ENCODE measurements around the gene TRIB2.

The TRIB2 gene

GRCh38 chr2:12769492-12770105 is 52.9 kb downstream of the TRIB2 start:
- Histone ChIP-seq H3K23ac (ENCODE audit: low read length in 2 of 2) (no peak overlapping the region), H2BK12ac (ENCODE audit: low read length in 2 of 2) (peak overlapping the region in 1 of 2 experiments; percentile 21), H3K9ac (ENCODE audit: low read length) (no peak overlapping the region), H3K27me3 (ENCODE audit: control insufficient read depth in 1 of 2, insufficient read depth in 1 of 2, low read length in 2 of 2) (no peaks in the 10 kb centered on the region), H3K36me3 (ENCODE audit: control insufficient read depth in 1 of 2, insufficient read depth in 2 of 2, low read depth in 1 of 2, low read length in 2 of 2) (no peaks in the 10 kb centered on the region), H2BK120ac (ENCODE audit: low read depth, low read length) (no peak overlapping the region), H2AFZ (ENCODE audit: low read depth, low read length) (no peak overlapping the region), H3K4me3 (ENCODE audit: insufficient read depth in 1 of 2, low read depth in 1 of 2, low read length in 2 of 2) (no peak overlapping the region), H3K79me1 (replicated peaks; ENCODE audit: low read length, poor library complexity, severe bottlenecking) (no peaks in the 10 kb centered on the region), H3K9me3 (ENCODE audit: control insufficient read depth, low read length) (no peaks in the 10 kb centered on the region), H3K18ac (ENCODE audit: low read depth in 1 of 2, low read length in 2 of 2) (no peak overlapping the region), H4K8ac (ENCODE audit: low read length) (no peak overlapping the region), H3K4me1 (ENCODE audit: control insufficient read depth, insufficient read depth, low read depth, low read length) (no peaks in the 10 kb centered on the region), H3K4me2 (ENCODE audit: low read length, poor library complexity, severe bottlenecking) (no peak overlapping the region), H3K4ac (ENCODE audit: low read depth in 1 of 2, low read length in 2 of 2) (no peak overlapping the region), H2AK5ac (ENCODE audit: low read length, severe bottlenecking) (no peak overlapping the region), H2BK15ac (ENCODE audit: low read depth, poor library complexity, severe bottlenecking) (no peak overlapping the region), H3K27ac (ENCODE audit: low read length, poor library complexity, severe bottlenecking) (no peak overlapping the region), H4K91ac (ENCODE audit: low read length) (no peak overlapping the region), H2BK5ac (ENCODE audit: low read depth, low read length, poor library complexity, severe bottlenecking) (no peak overlapping the region), H3K14ac (ENCODE audit: low read length in 2 of 2) (no peak overlapping the region)
- WGBS = 88% methylated on average over 9 of the region's 9 CpGs
- DNase-seq = no peak

- Histone ChIP-seq H3K79me1 (replicated peaks; ENCODE audit: low read length, poor library complexity, severe bottlenecking) (no peaks in the 10 kb centered on the region), H4K8ac (ENCODE audit: low read length) (no peak overlapping the region), H2AK5ac (ENCODE audit: low read length, severe bottlenecking) (no peak overlapping the region), H3K9me3 (ENCODE audit: control insufficient read depth, low read length) (peaks cover 4% of the 10 kb centered on the region), H3K27me3 (ENCODE audit: control insufficient read depth in 1 of 2, insufficient read depth in 1 of 2, low read length in 2 of 2) (no peaks in the 10 kb centered on the region), H3K4me1 (ENCODE audit: control insufficient read depth, insufficient read depth, low read depth, low read length) (no peaks in the 10 kb centered on the region), H2BK12ac (ENCODE audit: low read length in 2 of 2) (no peak overlapping the region), H3K27ac (ENCODE audit: low read length, poor library complexity, severe bottlenecking) (no peak overlapping the region), H2AFZ (ENCODE audit: low read depth, low read length) (no peak overlapping the region), H3K4me3 (ENCODE audit: insufficient read depth in 1 of 2, low read depth in 1 of 2, low read length in 2 of 2) (no peak overlapping the region), H4K91ac (ENCODE audit: low read length) (no peak overlapping the region), H3K23ac (ENCODE audit: low read length in 2 of 2) (no peak overlapping the region), H3K9ac (ENCODE audit: low read length) (no peak overlapping the region), H3K4me2 (ENCODE audit: low read length, poor library complexity, severe bottlenecking) (no peak overlapping the region), H2BK15ac (ENCODE audit: low read depth, poor library complexity, severe bottlenecking) (no peak overlapping the region), H3K36me3 (ENCODE audit: control insufficient read depth in 1 of 2, insufficient read depth in 2 of 2, low read depth in 1 of 2, low read length in 2 of 2) (no peaks in the 10 kb centered on the region), H2BK5ac (ENCODE audit: low read depth, low read length, poor library complexity, severe bottlenecking) (no peak overlapping the region), H2BK120ac (ENCODE audit: low read depth, low read length) (no peak overlapping the region), H3K18ac (ENCODE audit: low read depth in 1 of 2, low read length in 2 of 2) (no peak overlapping the region), H3K14ac (ENCODE audit: low read length in 2 of 2) (no peak overlapping the region), H3K4ac (ENCODE audit: low read depth in 1 of 2, low read length in 2 of 2) (no peak overlapping the region)
- WGBS = 86% methylated on average over 6 of the region's 8 CpGs
- DNase-seq = no peak
Observed at GRCh38 chr2:12770300-12770968, 53.7 kb downstream of the TRIB2 start.

- no peak overlapping the region for H3K4ac ChIP-seq (ENCODE audit: low read depth in 1 of 2, low read length in 2 of 2)
Observed at GRCh38 chr2:12771154-12771553, 54.4 kb downstream of the TRIB2 start.

GRCh38 chr2:12773586-12774394 is 57.1 kb downstream of the TRIB2 start:
- no peaks in the 10 kb centered on the region for H3K4me1 ChIP-seq (ENCODE audit: control insufficient read depth, insufficient read depth, low read depth, low read length)
- no peaks in the 10 kb centered on the region for H3K79me1 ChIP-seq (replicated peaks; ENCODE audit: low read length, poor library complexity, severe bottlenecking)
- H3K4me3 ChIP-seq (ENCODE audit: insufficient read depth in 1 of 2, low read depth in 1 of 2, low read length in 2 of 2) = no peak overlapping the region
- peak overlapping the region in 1 of 2 experiments; percentile 55 for H3K14ac ChIP-seq (ENCODE audit: low read length in 2 of 2)
- no peaks in the 10 kb centered on the region for H3K27me3 ChIP-seq (ENCODE audit: control insufficient read depth in 1 of 2, insufficient read depth in 1 of 2, low read length in 2 of 2)
- H3K23ac ChIP-seq (ENCODE audit: low read length in 2 of 2) = no peak overlapping the region
- peak overlapping the region; percentile 41 for H4K8ac ChIP-seq (ENCODE audit: low read length)
- no peak overlapping the region for H2AFZ ChIP-seq (ENCODE audit: low read depth, low read length)
- H3K27ac ChIP-seq (ENCODE audit: low read length, poor library complexity, severe bottlenecking) = no peak overlapping the region
- no peaks in the 10 kb centered on the region for H3K36me3 ChIP-seq (ENCODE audit: control insufficient read depth in 1 of 2, insufficient read depth in 2 of 2, low read depth in 1 of 2, low read length in 2 of 2)
- peaks cover 6% of the 10 kb centered on the region for H3K9me3 ChIP-seq (ENCODE audit: control insufficient read depth, low read length)
- H3K18ac ChIP-seq (ENCODE audit: low read depth in 1 of 2, low read length in 2 of 2) = peak overlapping the region; percentile 52 to 58
- H2BK5ac ChIP-seq (ENCODE audit: low read depth, low read length, poor library complexity, severe bottlenecking) = no peak overlapping the region
- H4K91ac ChIP-seq (ENCODE audit: low read length) = peak overlapping the region; percentile 84
- H3K9ac ChIP-seq (ENCODE audit: low read length) = no peak overlapping the region
- H2BK120ac ChIP-seq (ENCODE audit: low read depth, low read length) = no peak overlapping the region
- WGBS = no CpG with 5 or more reads among the region's 3 CpGs
- no peak overlapping the region for H2AK5ac ChIP-seq (ENCODE audit: low read length, severe bottlenecking)
- no peak for DNase-seq
- H2BK12ac ChIP-seq (ENCODE audit: low read length in 2 of 2) = peak overlapping the region; percentile 38 to 58
- no peak overlapping the region for H3K4me2 ChIP-seq (ENCODE audit: low read length, poor library complexity, severe bottlenecking)
- H2BK15ac ChIP-seq (ENCODE audit: low read depth, poor library complexity, severe bottlenecking) = no peak overlapping the region
- peak overlapping the region; percentile 5 to 68 for H3K4ac ChIP-seq (ENCODE audit: low read depth in 1 of 2, low read length in 2 of 2)

More at GRCh38 chr2:12771154-12771553, 54.4 kb downstream of the TRIB2 start:
- Histone ChIP-seq H3K27ac (ENCODE audit: low read length, poor library complexity, severe bottlenecking) (no peak overlapping the region), H3K36me3 (ENCODE audit: control insufficient read depth in 1 of 2, insufficient read depth in 2 of 2, low read depth in 1 of 2, low read length in 2 of 2) (no peaks in the 10 kb centered on the region), H2AFZ (ENCODE audit: low read depth, low read length) (no peak overlapping the region), H3K79me1 (replicated peaks; ENCODE audit: low read length, poor library complexity, severe bottlenecking) (no peaks in the 10 kb centered on the region), H2BK120ac (ENCODE audit: low read depth, low read length) (no peak overlapping the region), H3K4me2 (ENCODE audit: low read length, poor library complexity, severe bottlenecking) (no peak overlapping the region), H2BK12ac (ENCODE audit: low read length in 2 of 2) (peak overlapping the region in 1 of 2 experiments; percentile 19), H4K91ac (ENCODE audit: low read length) (no peak overlapping the region), H2BK5ac (ENCODE audit: low read depth, low read length, poor library complexity, severe bottlenecking) (no peak overlapping the region), H3K23ac (ENCODE audit: low read length in 2 of 2) (no peak overlapping the region), H3K9me3 (ENCODE audit: control insufficient read depth, low read length) (peaks cover 6% of the 10 kb centered on the region), H4K8ac (ENCODE audit: low read length) (no peak overlapping the region), H3K27me3 (ENCODE audit: control insufficient read depth in 1 of 2, insufficient read depth in 1 of 2, low read length in 2 of 2) (no peaks in the 10 kb centered on the region), H3K14ac (ENCODE audit: low read length in 2 of 2) (no peak overlapping the region), H3K4me3 (ENCODE audit: insufficient read depth in 1 of 2, low read depth in 1 of 2, low read length in 2 of 2) (no peak overlapping the region), H3K18ac (ENCODE audit: low read depth in 1 of 2, low read length in 2 of 2) (no peak overlapping the region), H3K9ac (ENCODE audit: low read length) (no peak overlapping the region), H2BK15ac (ENCODE audit: low read depth, poor library complexity, severe bottlenecking) (no peak overlapping the region), H3K4me1 (ENCODE audit: control insufficient read depth, insufficient read depth, low read depth, low read length) (no peaks in the 10 kb centered on the region), H2AK5ac (ENCODE audit: low read length, severe bottlenecking) (no peak overlapping the region)
- DNase-seq = no peak
- 100% methylated on average over 2 of the region's 3 CpGs for WGBS
